WERI-Rb-1 (cell line): ENCODE results near the gene GGN.

Experiments
- DNase-seq: peaks from one replicate; pipeline ENCODE4 v3.0.0-alpha.2; 2020
- H3K27ac ChIP-seq: fragments of 250-450 bp; sonication (Bioruptor Pico); 2 replicates; pipeline ENCODE4 v1.5.1; 2020; ENCODE audit warnings: mild to moderate bottlenecking, moderate library complexity
- H3K27me3 ChIP-seq: fragments of 250-450 bp; sonication (Bioruptor Pico); 2 replicates; pipeline ENCODE4 v1.5.1; 2021; ENCODE audit warnings: mild to moderate bottlenecking, low read depth, moderate library complexity; ENCODE audit not compliant: insufficient read depth, severe bottlenecking
- H3K36me3 ChIP-seq: fragments of 250-450 bp; sonication (Bioruptor Pico); 2 replicates; pipeline ENCODE4 v1.5.1; 2020; ENCODE audit warnings: mild to moderate bottlenecking, moderate library complexity
- H3K4me3 ChIP-seq: 2 replicates; pipeline ENCODE4 v1.5.1; 2011; ENCODE audit warnings: low read depth, mild to moderate bottlenecking, control low read depth, low read length
- H3K9me3 ChIP-seq: fragments of 250-450 bp; sonication (Bioruptor Pico); 2 replicates; pipeline ENCODE4 v1.5.1; 2021; ENCODE audit warnings: mild to moderate bottlenecking, moderate library complexity; ENCODE audit not compliant: severe bottlenecking
- CTCF ChIP-seq: IDR thresholded peaks from 2 replicates; pipeline ENCODE4 v1.5.1; 2011; ENCODE audit warnings: low read depth, mild to moderate bottlenecking, control low read depth, inconsistent platforms, low read length

GGN gene

GRCh38 chr19:38387550-38388348, at the start of gene GGN:
TSS of gene GGN (minus strand) at chr19:38388034. CDS start at chr19:38387261, 773 bp downstream.
- no peak for TF ChIP-seq CTCF
- Histone ChIP-seq H3K36me3 (peaks cover 22% of the 10 kb centered on the region), H3K27ac (peak within 1 kb of the TSS; percentile 11; the same call in 1 of the 2 replicates)

GRCh38 chr19:38437295-38437694, 49.5 kb upstream of the GGN start:
- no peak overlapping the region for H3K4me3 ChIP-seq
- no peak overlapping the region for H3K27ac ChIP-seq
- H3K27me3 ChIP-seq = no peaks in the 10 kb centered on the region
- DNase-seq = no peak
- no peaks in the 10 kb centered on the region for H3K36me3 ChIP-seq
- TF ChIP-seq CTCF = no peak
- H3K9me3 ChIP-seq = no peaks in the 10 kb centered on the region

More at GRCh38 chr19:38387550-38388348, at the start of gene GGN:
- no peaks in the 10 kb centered on the region for H3K9me3 ChIP-seq
- no peaks in the 10 kb centered on the region for H3K27me3 ChIP-seq
- peak; percentile 88 for DNase-seq
- peak within 1 kb of the TSS; percentile 78 for H3K4me3 ChIP-seq

- TF ChIP-seq CTCF = no peak
- Histone ChIP-seq H3K27ac (peak overlapping the region; percentile 62), H3K4me3 (peak overlapping the region; percentile 19), H3K36me3 (no peaks in the 10 kb centered on the region), H3K9me3 (no peaks in the 10 kb centered on the region), H3K27me3 (no peaks in the 10 kb centered on the region)
- peak; percentile 79 for DNase-seq
Measured at GRCh38 chr19:38434549-38435051, 46.8 kb upstream of the GGN start.

GRCh38 chr19:38433268-38433733, 45.5 kb upstream of the GGN start, which contains the start of gene RYR1:
TSS of gene RYR1 (plus strand) at chr19:38433691. CDS start at chr19:38433830, 139 bp downstream.
- Histone ChIP-seq H3K27ac (peak within 1 kb of the TSS; percentile 62), H3K27me3 (no peaks in the 10 kb centered on the region), H3K9me3 (no peaks in the 10 kb centered on the region), H3K4me3 (peak within 1 kb of the TSS; percentile 19), H3K36me3 (no peaks in the 10 kb centered on the region)
- no peak for DNase-seq
- no peak for TF ChIP-seq CTCF

- no peaks in the 10 kb centered on the region for H3K9me3 ChIP-seq
- no peaks in the 10 kb centered on the region for H3K27me3 ChIP-seq
- no peak overlapping the region for H3K27ac ChIP-seq
Measured at GRCh38 chr19:38430931-38431330, 43.1 kb upstream of the GGN start.

More at GRCh38 chr19:38430931-38431330, 43.1 kb upstream of the GGN start:
- no peak overlapping the region for H3K4me3 ChIP-seq
- no peaks in the 10 kb centered on the region for H3K36me3 ChIP-seq
- DNase-seq = no peak
- TF ChIP-seq CTCF = no peak
